ENCODE results near the gene PDXK. TPM values are rescaled to one million over a fixed set of nuclear protein-coding genes. Genes with fewer than 3 reads are reported as not detected.

The PDXK gene
- total and polyA plus RNA-seq, 9 of the 15 experiments (the other 6 are each of a cell fraction or from before 2014, with no cell fraction given) = 5.6 to 162 (median 76.5) TPM

GRCh38 chr21:43789276-43790009 lies 70.5 kb downstream of the PDXK start, which contains the start of gene RRP1 (continued):
- TF ChIP-seq ARID3A (IDR thresholded peaks at IDR 0.05; ENCODE audit: borderline replicate concordance, low read depth, low read length) = peak; percentile 19; the same call in 1 of the 2 replicates
- no peak for TF ChIP-seq IFI16 (CRISPR knock-in tag; IDR thresholded peaks at IDR 0.05)
- TF ChIP-seq PHTF2 (CRISPR knock-in tag; IDR thresholded peaks at IDR 0.05) = no peak
- no peak for TF ChIP-seq EZH2 (IDR thresholded peaks at IDR 0.05; ENCODE audit: borderline replicate concordance, low read depth, low read length)
- peak; percentile 95 for TF ChIP-seq MXI1 (IDR thresholded peaks at IDR 0.05; ENCODE audit: low read depth, low read length)
- no peak for TF ChIP-seq SAFB2 (IDR thresholded peaks at IDR 0.05; ENCODE audit: borderline replicate concordance, low read depth, low read length, severe bottlenecking)
- no peak for TF ChIP-seq MAFG (tag; conservative IDR thresholded peaks at IDR 0.05)
- peak; percentile 36 to 40; a peak in 3 of 4 replicates for TF ChIP-seq SIX5 (IDR thresholded peaks at IDR 0.05; ENCODE audit: borderline replicate concordance in 1 of 2, insufficient read depth in 1 of 2, low read depth in 1 of 2, low read length in 2 of 2)
- peak in 1 of 2 experiments; percentile 85; a peak in 1 of 4 replicates for TF ChIP-seq KDM4B (IDR thresholded peaks at IDR 0.05; ENCODE audit: borderline replicate concordance in 2 of 2, low read depth in 1 of 2)
- no peak for TF ChIP-seq ZNF217 (CRISPR knock-in tag; IDR thresholded peaks at IDR 0.05)
- TF ChIP-seq ZNF134 (CRISPR knock-in tag; conservative IDR thresholded peaks at IDR 0.05) = no peak
- TF ChIP-seq TFAM (CRISPR knock-in tag; conservative IDR thresholded peaks at IDR 0.05) = no peak
- TF ChIP-seq HMGN3 (IDR thresholded peaks at IDR 0.05; ENCODE audit: borderline replicate concordance, extremely low read depth, insufficient read length, low read depth, low read length) = peak; percentile 81
- no peak for TF ChIP-seq FOXJ3 (CRISPR knock-in tag; IDR thresholded peaks at IDR 0.05)
- no peak for TF ChIP-seq ZNF174 (CRISPR knock-in tag; IDR thresholded peaks at IDR 0.05)
- no peak for TF ChIP-seq KDM2B (CRISPR knock-in tag; IDR thresholded peaks at IDR 0.05)
- peak; percentile 88 for TF ChIP-seq PCBP1 (IDR thresholded peaks at IDR 0.05; ENCODE audit: low read depth, low read length, poor library complexity, severe bottlenecking)
- no peak for TF ChIP-seq TRIM24 (IDR thresholded peaks at IDR 0.05)
- no peak for TF ChIP-seq ZNF57 (CRISPR knock-in tag; IDR thresholded peaks at IDR 0.05)
- TF ChIP-seq, protein P1, sequence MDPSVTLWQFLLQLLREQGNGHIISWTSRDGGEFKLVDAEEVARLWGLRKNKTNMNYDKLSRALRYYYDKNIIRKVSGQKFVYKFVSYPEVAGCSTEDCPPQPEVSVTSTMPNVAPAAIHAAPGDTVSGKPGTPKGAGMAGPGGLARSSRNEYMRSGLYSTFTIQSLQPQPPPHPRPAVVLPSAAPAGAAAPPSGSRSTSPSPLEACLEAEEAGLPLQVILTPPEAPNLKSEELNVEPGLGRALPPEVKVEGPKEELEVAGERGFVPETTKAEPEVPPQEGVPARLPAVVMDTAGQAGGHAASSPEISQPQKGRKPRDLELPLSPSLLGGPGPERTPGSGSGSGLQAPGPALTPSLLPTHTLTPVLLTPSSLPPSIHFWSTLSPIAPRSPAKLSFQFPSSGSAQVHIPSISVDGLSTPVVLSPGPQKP (CRISPR knock-in tag; IDR thresholded peaks at IDR 0.05) = no peak
- no peak for TF ChIP-seq ZSCAN29 (IDR thresholded peaks at IDR 0.05)
- TF ChIP-seq SAP30 (IDR thresholded peaks at IDR 0.05; ENCODE audit: borderline replicate concordance, insufficient read depth, low read depth, low read length, poor library complexity, severe bottlenecking) = peak; percentile 97
- no peak for TF ChIP-seq CBX8 (IDR thresholded peaks at IDR 0.05; ENCODE audit: borderline replicate concordance, extremely low read depth, low read depth, low read length, poor library complexity, severe bottlenecking)
- TF ChIP-seq ZNF507 (tag; conservative IDR thresholded peaks at IDR 0.05) = no peak
- TF ChIP-seq TSC22D4 (tag; IDR thresholded peaks at IDR 0.05) = no peak
- TF ChIP-seq CHD4 (IDR thresholded peaks at IDR 0.05; ENCODE audit: insufficient read depth, insufficient replicate concordance, low read depth, low read length, poor library complexity, severe bottlenecking) = no peak

All from K562 (cell line).